ENCODE results near the gene ATR.

DNA sequence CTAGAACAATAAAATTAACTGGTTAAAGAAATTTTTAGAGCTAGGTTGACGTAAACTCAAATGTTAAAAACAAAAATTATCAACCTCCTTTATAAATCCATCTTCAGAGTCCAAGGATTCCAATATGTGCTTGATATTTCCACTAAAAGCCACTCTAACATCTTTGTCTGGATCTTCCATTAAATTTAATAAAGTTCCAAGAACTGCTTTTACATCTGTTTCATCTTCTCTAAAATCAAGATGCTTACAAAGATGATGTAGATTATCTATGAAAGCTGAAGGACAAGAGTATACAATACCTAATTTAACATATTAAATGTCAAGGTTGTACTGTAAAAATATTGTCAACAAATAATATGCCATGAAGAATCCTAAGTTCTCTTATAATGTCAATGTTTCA lies 24.8 kb downstream of the ATR start:
- TF ChIP-seq EZH2 (IDR thresholded peaks at IDR 0.05): no peak
- TF ChIP-seq POLR2AphosphoS5 (IDR thresholded peaks at IDR 0.05; ENCODE audit: borderline replicate concordance, low read depth, low read length): no peak

All from SK-N-MC (cell line).